Measurements from ENCODE around the gene SH3RF3. TPM values are rescaled to one million over a fixed set of nuclear protein-coding genes. Genes with fewer than 3 reads are reported as not detected.

SH3RF3 gene
- total and polyA plus RNA-seq, 4 donors, result 2.9 to 9.7 (median 8.6) TPM

- DNase-seq, result peak; percentile 81 to 84 (median 83)
- Histone ChIP-seq H3K4me3 (no peak overlapping the region), H3K27me3 (ENCODE audit: control insufficient read depth in 3 of 3, insufficient read depth in 3 of 3, low read length in 2 of 3) (no peaks in the 10 kb centered on the region), H3K4me1 (ENCODE audit: control insufficient read depth in 5 of 5, insufficient read depth in 5 of 5, low read length in 5 of 5) (peaks cover 0 to 6% (median 0%) of the 10 kb centered on the region in 5 donors), H3K9ac (ENCODE audit: insufficient read depth in 1 of 2, low read length in 2 of 2) (no peak overlapping the region), H3K9me3 (ENCODE audit: control insufficient read depth in 4 of 4, insufficient read depth in 3 of 4, low read length in 3 of 4) (peaks cover 0 to 8% (median 2%) of the 10 kb centered on the region in 4 donors), H3K36me3 (ENCODE audit: control insufficient read depth in 4 of 4, insufficient read depth in 4 of 4, low read length in 4 of 4) (no peaks in the 10 kb centered on the region), H3K27ac (ENCODE audit: low read depth in 1 of 2, low read length in 1 of 2) (no peak overlapping the region)
- ATAC-seq (ENCODE audit: insufficient read depth, low FRiP score), result peak; percentile 43
- WGBS, 2 donors, result 53 to 60% methylated on average over 19 of the region's 19 CpGs
- TF ChIP-seq CTCF (IDR thresholded peaks at IDR 0.05; ENCODE audit: control extremely low read depth, extremely low read depth), result peak; percentile 70
Observed at GRCh38 chr2:109510136-109511028, 381.4 kb downstream of the SH3RF3 start.

GRCh38 chr2:109511168-109511567, 382.2 kb downstream of the SH3RF3 start:
- TF ChIP-seq CTCF (IDR thresholded peaks at IDR 0.05; ENCODE audit: control extremely low read depth, extremely low read depth), result no peak
- 84 to 96% methylated on average over 3 of the region's 3 CpGs for WGBS, 2 donors
- Histone ChIP-seq H3K4me1 (ENCODE audit: control insufficient read depth in 5 of 5, insufficient read depth in 5 of 5, low read length in 5 of 5) (peaks cover 0 to 6% (median 0%) of the 10 kb centered on the region in 5 donors), H3K27me3 (ENCODE audit: control insufficient read depth in 3 of 3, insufficient read depth in 3 of 3, low read length in 2 of 3) (no peaks in the 10 kb centered on the region), H3K9me3 (ENCODE audit: control insufficient read depth in 4 of 4, insufficient read depth in 3 of 4, low read length in 3 of 4) (no peaks in the 10 kb centered on the region), H3K4me3 (no peak overlapping the region), H3K27ac (ENCODE audit: low read depth in 1 of 2, low read length in 1 of 2) (no peak overlapping the region), H3K9ac (ENCODE audit: insufficient read depth in 1 of 2, low read length in 2 of 2) (no peak overlapping the region), H3K36me3 (ENCODE audit: control insufficient read depth in 4 of 4, insufficient read depth in 4 of 4, low read length in 4 of 4) (no peaks in the 10 kb centered on the region)
- DNase-seq (no peak), ATAC-seq (ENCODE audit: insufficient read depth, low FRiP score) (no peak)

DNA sequence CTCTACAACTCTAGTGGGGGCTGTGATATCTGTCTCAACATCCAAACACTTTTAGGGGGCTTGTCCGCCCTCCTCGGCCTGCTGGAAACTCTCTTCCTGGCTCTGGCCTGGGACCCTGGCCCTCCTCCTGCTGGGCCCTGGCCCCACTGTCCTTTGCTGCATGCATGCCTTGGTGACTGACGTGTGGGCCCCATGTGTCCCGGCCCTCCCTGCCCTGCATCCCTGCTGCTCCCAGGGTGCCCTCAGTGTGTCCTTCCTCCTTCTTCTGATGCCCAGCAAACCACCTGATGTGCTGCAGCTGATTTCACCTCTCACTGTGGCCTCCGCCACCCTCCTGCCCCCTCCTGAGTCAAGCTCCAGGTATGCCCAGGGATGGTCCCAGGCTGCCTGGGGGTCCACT, 383.1 kb downstream of the SH3RF3 start:
- ATAC-seq (ENCODE audit: insufficient read depth, low FRiP score) (no peak), DNase-seq (no peak)
- no peaks in the 10 kb centered on the region for H3K36me3 ChIP-seq (ENCODE audit: control insufficient read depth in 4 of 4, insufficient read depth in 4 of 4, low read length in 4 of 4)
- WGBS, 2 donors, result 78 to 85% methylated on average over 5 of the region's 5 CpGs
- no peak overlapping the region for H3K9ac ChIP-seq (ENCODE audit: insufficient read depth in 1 of 2, low read length in 2 of 2)
- H3K4me1 ChIP-seq (ENCODE audit: control insufficient read depth in 5 of 5, insufficient read depth in 5 of 5, low read length in 5 of 5), result peaks cover 0 to 6% (median 0%) of the 10 kb centered on the region in 5 donors
- H3K4me3 ChIP-seq, result no peak overlapping the region
- TF ChIP-seq CTCF (IDR thresholded peaks at IDR 0.05; ENCODE audit: control extremely low read depth, extremely low read depth), result no peak
- H3K27me3 ChIP-seq (ENCODE audit: control insufficient read depth in 3 of 3, insufficient read depth in 3 of 3, low read length in 2 of 3), result no peaks in the 10 kb centered on the region
- no peaks in the 10 kb centered on the region for H3K9me3 ChIP-seq (ENCODE audit: control insufficient read depth in 4 of 4, insufficient read depth in 3 of 4, low read length in 3 of 4)
- H3K27ac ChIP-seq (ENCODE audit: low read depth in 1 of 2, low read length in 1 of 2), result no peak overlapping the region

All from lung (tissue), 12 donors.